Mammary epithelial cell (primary cell): Measurements from ENCODE around the gene RHOA.

Source experiments
- CTCF ChIP-seq, 2 donors: IDR thresholded peaks in 1 of 2; conservative IDR thresholded peaks in 1 of 2; 2 replicates each; pipeline ENCODE4 v1.5.1; 2011 to 2012; ENCODE audit warnings: inconsistent platforms in 2 of 2, low read length in 2 of 2, mild to moderate bottlenecking in 2 of 2, control low read depth in 1 of 2, low read depth in 1 of 2; ENCODE audit not compliant: insufficient read depth in 1 of 2; ENCODE audit errors: extremely low read depth in 1 of 2
- EZH2 ChIP-seq: IDR thresholded peaks from 2 replicates; pipeline ENCODE4 v1.6.1; 2012; ENCODE audit warnings: low read length, inconsistent platforms, borderline replicate concordance

DNA sequence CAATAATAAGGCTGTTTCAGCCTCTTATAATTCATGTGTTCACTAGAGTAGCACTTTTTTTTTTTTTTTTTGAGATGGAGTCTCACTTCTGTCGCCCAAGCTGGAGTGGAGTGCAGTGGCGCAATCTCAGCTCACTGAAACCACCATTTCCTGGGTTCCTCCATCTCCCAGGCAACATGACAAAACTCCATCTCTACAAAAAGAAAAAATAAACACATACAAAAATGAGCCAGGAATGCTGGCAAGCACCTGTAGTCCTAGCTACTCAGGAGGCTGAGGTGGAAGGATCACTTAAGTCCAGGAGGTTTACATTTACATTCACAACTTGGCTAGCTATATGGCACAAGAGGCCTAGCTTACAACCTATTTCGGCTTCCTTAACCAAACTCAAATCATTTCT lies 78.7 kb downstream of the RHOA start:
- TF ChIP-seq CTCF (conservative IDR thresholded peaks at IDR 0.05 in 1 of 2, IDR thresholded peaks at IDR 0.05 in 1 of 2; ENCODE audit: extremely low read depth in 1 of 2, insufficient read depth in 1 of 2, low read depth in 1 of 2, low read length in 2 of 2) = no peak
- TF ChIP-seq EZH2 = no peak
